Fibroblast of mammary gland (primary cell): Measurements from ENCODE around the gene LAMB3.

ENCODE experiments used
- DNase-seq: peaks from one replicate; pipeline ENCODE4 v3.0.0-alpha.2; 2010; ENCODE audit warnings: low read depth
- H3K4me3 ChIP-seq: 2 replicates; pipeline ENCODE4 v1.5.1; 2011; ENCODE audit warnings: low read depth, mild to moderate bottlenecking, low read length, moderate library complexity; ENCODE audit not compliant: control insufficient read depth
- CTCF ChIP-seq: conservative IDR thresholded peaks from 2 replicates; pipeline ENCODE4 v1.5.1; 2011; ENCODE audit warnings: low read depth, low read length, inconsistent platforms; ENCODE audit not compliant: control insufficient read depth, insufficient read depth

The LAMB3 gene

GRCh38 chr1:209589863-209590262, 62.4 kb downstream of the LAMB3 start:
- no peak for TF ChIP-seq CTCF
- no peak for DNase-seq
- H3K4me3 ChIP-seq: no peak overlapping the region

DNA sequence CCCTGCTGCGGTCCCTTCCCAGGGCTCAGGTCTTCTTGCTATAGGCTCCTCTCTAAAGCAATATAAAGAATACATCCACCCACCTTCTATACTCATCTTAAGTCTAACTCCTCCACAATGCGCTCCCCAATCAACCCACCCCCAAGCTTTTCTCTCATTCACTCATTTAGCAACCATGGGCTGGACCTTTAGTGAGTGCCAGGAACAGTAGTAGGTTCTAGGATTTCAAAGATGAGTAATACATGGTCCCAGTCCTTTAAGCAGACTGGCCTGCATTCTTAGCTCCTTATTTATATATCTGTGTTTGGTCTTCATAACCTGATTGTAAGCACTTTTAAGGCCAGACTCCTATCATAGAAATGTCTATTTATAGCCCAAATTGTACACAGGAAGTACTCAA, 62.8 kb downstream of the LAMB3 start:
- DNase-seq: peak; percentile 19
- no peak for TF ChIP-seq CTCF
- no peak overlapping the region for H3K4me3 ChIP-seq

- H3K4me3 ChIP-seq: no peak overlapping the region
- no peak for TF ChIP-seq CTCF
- no peak for DNase-seq
Measured at GRCh38 chr1:209587789-209588188, 64.4 kb downstream of the LAMB3 start.

GRCh38 chr1:209586221-209586740, 65.9 kb downstream of the LAMB3 start:
- DNase-seq: no peak
- no peak overlapping the region for H3K4me3 ChIP-seq

DNA sequence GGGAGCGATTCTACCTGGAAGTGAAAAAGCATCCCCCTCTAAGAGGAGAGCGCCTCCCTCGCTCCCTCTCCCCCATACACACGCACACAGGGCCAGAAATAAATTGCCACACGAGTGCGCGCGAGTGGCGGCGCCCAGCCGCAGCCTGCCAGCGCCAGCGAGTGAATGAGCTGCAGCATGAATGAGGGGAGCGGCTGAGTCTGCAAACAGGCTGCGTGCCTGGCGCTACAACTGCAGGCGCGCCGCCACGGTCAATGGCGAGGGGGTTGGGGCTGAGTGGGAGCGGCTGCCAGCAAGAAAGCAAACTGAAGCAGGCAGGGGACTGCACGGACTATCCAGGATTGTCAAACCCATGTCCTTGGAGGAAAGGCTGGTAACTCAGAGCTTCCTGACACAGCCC, 66.6 kb downstream of the LAMB3 start:
- no peak overlapping the region for H3K4me3 ChIP-seq
- no peak for DNase-seq
- TF ChIP-seq CTCF: no peak

More at GRCh38 chr1:209586221-209586740, 65.9 kb downstream of the LAMB3 start:
- TF ChIP-seq CTCF: no peak

- H3K4me3 ChIP-seq: no peak overlapping the region
- no peak for TF ChIP-seq CTCF
Measured at GRCh38 chr1:209585197-209585596, 67.0 kb downstream of the LAMB3 start.

DNA sequence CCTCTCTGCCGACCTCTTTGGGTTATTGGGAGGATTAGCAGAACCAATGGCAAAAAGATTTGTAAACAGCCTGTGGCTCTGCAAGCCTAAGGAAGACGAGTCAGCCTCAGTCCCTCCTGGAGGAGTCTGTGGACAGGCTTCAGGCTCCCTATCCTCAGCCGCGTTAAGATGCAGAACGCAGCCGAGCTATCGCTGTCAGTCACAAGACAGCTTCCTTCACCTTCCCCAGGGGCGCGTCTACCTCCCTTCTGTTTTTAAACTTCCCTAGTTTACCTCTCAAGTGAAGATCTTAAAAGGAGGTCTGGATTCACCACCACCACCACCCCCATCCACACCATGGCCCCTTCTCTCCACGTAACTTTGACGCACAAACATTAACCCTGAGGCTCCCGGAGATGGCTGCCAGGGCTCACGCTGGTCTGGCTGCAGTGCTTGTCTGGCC, 68.0 kb downstream of the LAMB3 start:
- no peak for TF ChIP-seq CTCF
- no peak for DNase-seq
- H3K4me3 ChIP-seq: no peak overlapping the region

More at GRCh38 chr1:209585197-209585596, 67.0 kb downstream of the LAMB3 start:
- DNase-seq: no peak
